CD14-positive monocyte (primary cell): Measurements from ENCODE around the gene CAMK1D. TPM values are rescaled to one million over a fixed set of nuclear protein-coding genes. Genes with fewer than 3 reads are reported as not detected.

ENCODE experiments used
- DNase-seq, 3 donors: peaks; one replicate each; pipeline ENCODE4 v3.0.0-alpha.2; 2011 to 2022
- H2AFZ ChIP-seq: 2 replicates; pipeline ENCODE4 v1.6.0; 2012; ENCODE audit warnings: mild to moderate bottlenecking, low read depth, low read length, inconsistent platforms; ENCODE audit not compliant: insufficient read depth, poor library complexity, severe bottlenecking
- H3K27ac ChIP-seq, 2 donors: 1 replicate in 1 of 2; 2 replicates in 1 of 2; pipeline ENCODE4 v1.5.1; 2012 to 2013; ENCODE audit warnings: low read length in 2 of 2, control low read depth in 1 of 2, inconsistent platforms in 1 of 2, low read depth in 1 of 2, mild to moderate bottlenecking in 1 of 2
- H3K27me3 ChIP-seq, 2 donors: one replicate each; pipeline versions ENCODE4 v1.6.0 to v1.6.1; 2011 to 2013; ENCODE audit warnings: low read length in 2 of 2; ENCODE audit not compliant: control insufficient read depth in 2 of 2, insufficient read depth in 2 of 2
- H3K36me3 ChIP-seq, 2 donors: replicated peaks in 1 of 2; 1 replicate in 1 of 2; 2 replicates in 1 of 2; pipeline versions ENCODE4 v1.5.1 to v1.6.1; 2012 to 2013; ENCODE audit warnings: low read length in 2 of 2, control low read depth in 1 of 2, inconsistent platforms in 1 of 2, mild to moderate bottlenecking in 1 of 2; ENCODE audit not compliant: insufficient read depth in 2 of 2, control insufficient read depth in 1 of 2
- H3K4me1 ChIP-seq, 2 donors: 1 replicate in 1 of 2; 2 replicates in 1 of 2; pipeline versions ENCODE4 v1.5.1 to v1.6.1; 2012 to 2013; ENCODE audit warnings: low read length in 2 of 2, control low read depth in 1 of 2, inconsistent platforms in 1 of 2, mild to moderate bottlenecking in 1 of 2, moderate library complexity in 1 of 2; ENCODE audit not compliant: insufficient read depth in 2 of 2, control insufficient read depth in 1 of 2
- H3K4me2 ChIP-seq: replicated peaks from 2 replicates; pipeline ENCODE3; 2012; ENCODE audit warnings: low read length, moderate library complexity, mild to moderate bottlenecking; ENCODE audit not compliant: poor library complexity, severe bottlenecking; ENCODE audit errors: extremely low read depth
- H3K4me3 ChIP-seq, 3 experiments: fragments of 200-600 bp in 1 of 3; sonication (generic) in 1 of 3; replicated peaks in 1 of 3; 1 replicate in 2 of 3; 2 replicates in 1 of 3; pipeline ENCODE4 v1.5.1; 2011 to 2013; ENCODE audit warnings: low read length in 3 of 3, mild to moderate bottlenecking in 3 of 3, control low read depth in 2 of 3, low read depth in 2 of 3, inconsistent platforms in 1 of 3, moderate library complexity in 1 of 3
- H3K79me2 ChIP-seq: 2 replicates; pipeline ENCODE4 v1.6.0; 2012; ENCODE audit warnings: mild to moderate bottlenecking, control low read depth, inconsistent platforms, low read length, moderate library complexity; ENCODE audit not compliant: insufficient read depth
- H3K9ac ChIP-seq: 2 replicates; pipeline ENCODE4 v1.6.0; 2017; ENCODE audit warnings: low read length, mild to moderate bottlenecking; ENCODE audit not compliant: insufficient read depth, poor library complexity, severe bottlenecking
- H3K9me3 ChIP-seq, 2 donors: replicated peaks in 1 of 2; 1 replicate in 1 of 2; 2 replicates in 1 of 2; pipeline versions ENCODE4 v1.5.1 to v1.6.1; 2012 to 2013; ENCODE audit warnings: low read length in 2 of 2, control low read depth in 1 of 2; ENCODE audit not compliant: control insufficient read depth in 1 of 2, insufficient read depth in 1 of 2
- H4K20me1 ChIP-seq: 2 replicates; pipeline ENCODE4 v1.6.0; 2012; ENCODE audit warnings: mild to moderate bottlenecking, low read length, control low read depth, moderate library complexity; ENCODE audit not compliant: insufficient read depth
- H3K27ac Mint-ChIP-seq, 7 donors: one replicate each; pipeline ENCODE4 v1.8.0; 2020; ENCODE audit warnings: mild to moderate bottlenecking in 7 of 7, mixed read lengths in 7 of 7, moderate library complexity in 6 of 7, inconsistent platforms in 2 of 7
- H3K27me3 Mint-ChIP-seq, 3 donors: one replicate each; pipeline ENCODE4 v1.8.0; 2021 to 2022; ENCODE audit warnings: low read depth in 3 of 3, mild to moderate bottlenecking in 3 of 3, mixed read lengths in 3 of 3, moderate library complexity in 3 of 3, inconsistent platforms in 1 of 3
- H3K36me3 Mint-ChIP-seq, 2 donors: one replicate each; pipeline ENCODE4 v1.8.0; 2020; ENCODE audit warnings: mixed read lengths in 2 of 2, inconsistent platforms in 1 of 2, mild to moderate bottlenecking in 1 of 2
- H3K4me1 Mint-ChIP-seq: one replicate; pipeline ENCODE4 v1.8.0; 2020; ENCODE audit warnings: mild to moderate bottlenecking, mixed read lengths
- H3K4me3 Mint-ChIP-seq, 2 donors: one replicate each; pipeline ENCODE4 v1.8.0; 2020; ENCODE audit warnings: mild to moderate bottlenecking in 2 of 2, mixed read lengths in 2 of 2, moderate library complexity in 1 of 2
- H3K9me3 Mint-ChIP-seq, 7 donors: one replicate each; pipeline ENCODE4 v1.8.0; 2020 to 2022; ENCODE audit warnings: mixed read lengths in 7 of 7, mild to moderate bottlenecking in 6 of 7, moderate library complexity in 6 of 7, inconsistent platforms in 2 of 7
- CTCF ChIP-seq: fragments of 200-600 bp; IDR thresholded peaks from one replicate; pipeline ENCODE4 v1.8.0; 2022; ENCODE audit warnings: antibody characterized with exemption, mild to moderate bottlenecking
- WGBS: methylation state at CpG from one replicate; pipeline ENCODE4 v1.1.5; 2013; ENCODE audit warnings: missing lambda C conversion rate; ENCODE audit not compliant: insufficient coverage; 5-methylcytosine and 5-hydroxymethylcytosine counted together
- intact Hi-C, 2 donors: fragments of 100-400 bp; cut with micrococcal nuclease; formaldehyde crosslinking; loops; one replicate each; pipeline versions ENCODE4 v1.15.0 to v1.15.1; 2023
- polyA plus RNA-seq, 3 donors: library from polyadenylated mRNA; depleted of rRNA in 1 of 3; unstranded in 2 of 3; stranded (reverse) in 1 of 3; fragments of 300-500 nt in 2 of 3; fragments of >200 nt in 1 of 3; fragmentation: Illumina TruSeq in 2 of 3; gene quantifications; 1 replicate in 2 of 3; 2 replicates in 1 of 3; pipeline ENCODE4 v1.2.3, GENCODE V29; 2012 to 2021

Gene CAMK1D
- polyA plus RNA-seq, 3 donors: 6.7 to 11.8 (median 7.1) TPM

GRCh38 chr10:12401466-12401865 lies 52.1 kb downstream of the CAMK1D start:
- DNase-seq: no peak
- 92% methylated on average over 1 of the region's 2 CpGs for WGBS
- no peak overlapping the region for H3K27ac Mint-ChIP-seq

GRCh38 chr10:12403119-12403518 lies 53.8 kb downstream of the CAMK1D start:
- H3K27me3 Mint-ChIP-seq: peaks cover 0 to 1% (median 0%) of the 10 kb centered on the region in 3 donors
- Histone ChIP-seq H3K4me1 (no peaks in the 10 kb centered on the region), H3K27me3 (no peaks in the 10 kb centered on the region), H3K36me3 (no peaks in the 10 kb centered on the region), H3K9me3 (no peaks in the 10 kb centered on the region), H4K20me1 (peaks cover 64% of the 10 kb centered on the region), H3K4me3 (no peak overlapping the region), H3K27ac (no peak overlapping the region), H3K9ac (no peak overlapping the region), H3K4me2 (no peak overlapping the region), H2AFZ (no peak overlapping the region), H3K79me2 (no peaks in the 10 kb centered on the region)
- no peak for DNase-seq
- H3K27ac Mint-ChIP-seq: no peak overlapping the region
- H3K36me3 Mint-ChIP-seq: peaks cover 0 to 3% of the 10 kb centered on the region in 2 donors
- 97% methylated on average over 6 of the region's 9 CpGs for WGBS
- no peaks in the 10 kb centered on the region for H3K4me1 Mint-ChIP-seq
- intact Hi-C loops: no loop called here
- TF ChIP-seq CTCF: no peak
- H3K9me3 Mint-ChIP-seq: peaks cover 0 to 2% (median 0%) of the 10 kb centered on the region in 7 donors
- H3K4me3 Mint-ChIP-seq: no peak overlapping the region

More at GRCh38 chr10:12401466-12401865, 52.1 kb downstream of the CAMK1D start:
- Mint-ChIP-seq H3K27me3 (no peaks in the 10 kb centered on the region), H3K36me3 (peaks cover 0 to 3% of the 10 kb centered on the region in 2 donors), H3K4me1 (no peaks in the 10 kb centered on the region), H3K4me3 (no peak overlapping the region), H3K9me3 (peaks cover 0 to 2% (median 0%) of the 10 kb centered on the region in 7 donors)
- no peak overlapping the region for H3K4me2 ChIP-seq
- H3K79me2 ChIP-seq: no peaks in the 10 kb centered on the region
- no peak overlapping the region for H3K9ac ChIP-seq
- H3K9me3 ChIP-seq: no peaks in the 10 kb centered on the region
- H2AFZ ChIP-seq: no peak overlapping the region
- H3K4me1 ChIP-seq: no peaks in the 10 kb centered on the region
- intact Hi-C loops: no loop called here
- peaks cover 70% of the 10 kb centered on the region for H4K20me1 ChIP-seq
- no peak overlapping the region for H3K27ac ChIP-seq
- H3K4me3 ChIP-seq: no peak overlapping the region
- no peaks in the 10 kb centered on the region for H3K27me3 ChIP-seq
- no peaks in the 10 kb centered on the region for H3K36me3 ChIP-seq
- no peak for TF ChIP-seq CTCF
